Stimulated activated CD8-positive, alpha-beta memory T cell treated with anti-CD3 and anti-CD28 coated beads, Interleukin-12 subunit alpha, Interleukin-12 subunit beta, amount 100 ng/mL, for 1 hour (primary cell): Measurements from ENCODE around the gene ZNF365.

Experiments
- DNase-seq: peaks from one replicate; pipeline ENCODE4 v3.0.0-alpha.2; 2020; ENCODE audit warnings: low read depth

Gene ZNF365

GRCh38 chr10:62422068-62422590 lies 48.0 kb downstream of the ZNF365 start:
- no peak for DNase-seq

GRCh38 chr10:62424026-62424425 lies 49.9 kb downstream of the ZNF365 start:
- DNase-seq: no peak

- DNase-seq: no peak
Observed at GRCh38 chr10:62426086-62426485, 51.9 kb downstream of the ZNF365 start.

GRCh38 chr10:62426600-62426999 lies 52.4 kb downstream of the ZNF365 start:
- DNase-seq: no peak

GRCh38 chr10:62430881-62431280 lies 56.7 kb downstream of the ZNF365 start:
- DNase-seq: no peak

GRCh38 chr10:62433181-62433692 lies 59.1 kb downstream of the ZNF365 start:
- no peak for DNase-seq

GRCh38 chr10:62433901-62434300 lies 59.7 kb downstream of the ZNF365 start:
- no peak for DNase-seq

- DNase-seq: no peak
Observed at GRCh38 chr10:62437696-62438095, 63.5 kb downstream of the ZNF365 start.

- DNase-seq: no peak
Observed at GRCh38 chr10:62442006-62442405, 67.8 kb downstream of the ZNF365 start.

GRCh38 chr10:62442894-62443669 lies 68.9 kb downstream of the ZNF365 start:
- no peak for DNase-seq

GRCh38 chr10:62443866-62444265 lies 69.7 kb downstream of the ZNF365 start:
- DNase-seq: no peak

GRCh38 chr10:62446627-62447026 lies 72.5 kb downstream of the ZNF365 start:
- DNase-seq: no peak

GRCh38 chr10:62450912-62451610 lies 76.9 kb downstream of the ZNF365 start:
- no peak for DNase-seq

- no peak for DNase-seq
Observed at GRCh38 chr10:62451611-62451975, 77.4 kb downstream of the ZNF365 start.
